ENCODE measurements around the gene C10orf67. TPM values are rescaled to one million over a fixed set of nuclear protein-coding genes. Genes with fewer than 3 reads are reported as not detected.

C10orf67 gene
- total RNA-seq, 1 experiment from 2014 or later: 0.15 TPM

DNA sequence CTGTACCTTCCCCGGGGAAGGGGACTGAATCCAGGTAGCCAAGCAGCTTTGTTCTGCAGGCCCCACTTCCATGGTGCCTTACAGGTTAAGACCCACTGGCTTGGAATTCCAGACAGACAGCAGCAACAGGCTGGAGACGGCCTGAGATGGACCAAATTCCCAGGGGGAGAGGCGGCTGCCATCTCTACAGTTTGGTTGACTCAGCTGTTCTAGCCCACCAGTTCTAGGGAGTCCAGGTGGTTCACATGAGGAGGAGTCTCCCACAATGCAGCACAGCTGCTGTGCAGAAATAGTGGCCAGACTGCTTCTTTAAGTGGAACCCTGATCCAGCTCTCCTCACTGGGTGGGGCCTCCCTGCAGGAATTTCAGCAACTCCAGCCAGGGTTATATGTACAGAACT, 74.1 kb downstream of the C10orf67 start:
- POLR2A ChIA-PET (ENCODE audit: unreplicated experiment): no interaction called here
- no TSS peak for BruUV-seq (replicated peaks)
- Histone ChIP-seq H3K9me3 (ENCODE audit: low read length) (no peaks in the 10 kb centered on the region), H3K9me2 (replicated peaks; ENCODE audit: low read length) (no peaks in the 10 kb centered on the region), H3F3A (ENCODE audit: low read length, unreplicated experiment) (no peaks in the 10 kb centered on the region), H3K4me3 (ENCODE audit: low read length) (no peak overlapping the region), H3K27me3 (ENCODE audit: low read length) (no peaks in the 10 kb centered on the region), H4K20me1 (ENCODE audit: low read length) (no peaks in the 10 kb centered on the region), H3K4me2 (ENCODE audit: low read length) (no peak overlapping the region), H2AFZ (ENCODE audit: low read length) (no peak overlapping the region), H3K79me2 (ENCODE audit: low read length) (no peaks in the 10 kb centered on the region), H3K36me3 (ENCODE audit: low read depth, low read length) (no peaks in the 10 kb centered on the region), H3K9ac (ENCODE audit: low read length) (no peak overlapping the region), H3K4me1 (ENCODE audit: insufficient read depth, low read length) (no peaks in the 10 kb centered on the region), H3K27ac (ENCODE audit: low read length) (no peak overlapping the region)
- TF ChIP-seq EZH2phosphoT487 (IDR thresholded peaks at IDR 0.05; ENCODE audit: borderline replicate concordance, low read length) (no peak), EZH2 (IDR thresholded peaks at IDR 0.05; ENCODE audit: low read length, unreplicated experiment) (no peak)
- DNase-seq (no peak), ATAC-seq (no peak)
- intact Hi-C loops (cut with micrococcal nuclease): no loop called here
- CTCF ChIA-PET: no interaction called here

- ATAC-seq: no peak
- CTCF ChIA-PET: no interaction called here
- Histone ChIP-seq H4K20me1 (ENCODE audit: low read length) (no peaks in the 10 kb centered on the region), H3K4me2 (ENCODE audit: low read length) (no peak overlapping the region), H3K9me2 (replicated peaks; ENCODE audit: low read length) (no peaks in the 10 kb centered on the region), H3K27ac (ENCODE audit: low read length) (no peak overlapping the region), H3K9ac (ENCODE audit: low read length) (no peak overlapping the region), H3K79me2 (ENCODE audit: low read length) (no peaks in the 10 kb centered on the region), H3K36me3 (ENCODE audit: low read depth, low read length) (no peaks in the 10 kb centered on the region), H3K27me3 (ENCODE audit: low read length) (peaks cover 52% of the 10 kb centered on the region), H3K4me1 (ENCODE audit: insufficient read depth, low read length) (no peaks in the 10 kb centered on the region), H2AFZ (ENCODE audit: low read length) (no peak overlapping the region), H3K4me3 (ENCODE audit: low read length) (no peak overlapping the region), H3K9me3 (ENCODE audit: low read length) (no peaks in the 10 kb centered on the region), H3F3A (ENCODE audit: low read length, unreplicated experiment) (no peaks in the 10 kb centered on the region)
- DNase-seq: no peak
- POLR2A ChIA-PET (ENCODE audit: unreplicated experiment): no interaction called here
- TF ChIP-seq EZH2phosphoT487 (IDR thresholded peaks at IDR 0.05; ENCODE audit: borderline replicate concordance, low read length) (no peak), EZH2 (IDR thresholded peaks at IDR 0.05; ENCODE audit: low read length, unreplicated experiment) (no peak), CTCF (conservative IDR thresholded peaks at IDR 0.05; ENCODE audit: low read depth, low read length) (no peak)
- no TSS peak for BruUV-seq (replicated peaks)
- intact Hi-C loops (cut with micrococcal nuclease): no loop called here
Observed at GRCh38 chr10:23263441-23264164, 81.0 kb downstream of the C10orf67 start.

- Histone ChIP-seq H3K9me2 (replicated peaks; ENCODE audit: low read length) (no peaks in the 10 kb centered on the region), H2AFZ (ENCODE audit: low read length) (no peak overlapping the region), H3K9me3 (ENCODE audit: low read length) (no peaks in the 10 kb centered on the region), H3K4me2 (ENCODE audit: low read length) (no peak overlapping the region), H4K20me1 (ENCODE audit: low read length) (no peaks in the 10 kb centered on the region), H3K27me3 (ENCODE audit: low read length) (peaks cover 54% of the 10 kb centered on the region), H3K36me3 (ENCODE audit: low read depth, low read length) (no peaks in the 10 kb centered on the region), H3F3A (ENCODE audit: low read length, unreplicated experiment) (no peaks in the 10 kb centered on the region), H3K4me1 (ENCODE audit: insufficient read depth, low read length) (no peaks in the 10 kb centered on the region), H3K27ac (ENCODE audit: low read length) (no peak overlapping the region), H3K79me2 (ENCODE audit: low read length) (no peaks in the 10 kb centered on the region), H3K4me3 (ENCODE audit: low read length) (no peak overlapping the region), H3K9ac (ENCODE audit: low read length) (no peak overlapping the region)
- intact Hi-C loops (cut with micrococcal nuclease): no loop called here
- DNase-seq (no peak), ATAC-seq (no peak)
- ChIA-PET CTCF (no interaction called here), POLR2A (ENCODE audit: unreplicated experiment) (no interaction called here)
- no peak for TF ChIP-seq CTCF (conservative IDR thresholded peaks at IDR 0.05; ENCODE audit: low read depth, low read length)
- TF ChIP-seq EZH2phosphoT487 (IDR thresholded peaks at IDR 0.05; ENCODE audit: borderline replicate concordance, low read length): no peak
- no peak for TF ChIP-seq EZH2 (IDR thresholded peaks at IDR 0.05; ENCODE audit: low read length, unreplicated experiment)
- no TSS peak for BruUV-seq (replicated peaks)
Observed at GRCh38 chr10:23262928-23263327, 81.7 kb downstream of the C10orf67 start.
